ENCODE data around the gene BAIAP2L1.

BAIAP2L1 gene

GRCh38 chr7:98280791-98281756 is 119.8 kb downstream of the BAIAP2L1 start, which contains the start of gene BRI3:
BRI3 (plus strand) TSS chr7:98281686; CDS start chr7:98281796, 110 bp downstream.
- Histone ChIP-seq H3K36me3 (ENCODE audit: control insufficient read depth, insufficient read depth, low read length) (no peaks in the 10 kb centered on the region), H3K9me3 (ENCODE audit: control insufficient read depth, low read length) (no peaks in the 10 kb centered on the region), H3K4me3 (ENCODE audit: insufficient read depth, low read depth, low read length) (peak within 1 kb of the TSS; percentile 83), H3K27ac (ENCODE audit: insufficient read depth, low read depth, low read length, poor library complexity, severe bottlenecking) (no peak within 1 kb of the TSS), H3K27me3 (ENCODE audit: control insufficient read depth, insufficient read depth, low read length, poor library complexity, severe bottlenecking) (no peaks in the 10 kb centered on the region), H3K4me1 (ENCODE audit: control insufficient read depth, insufficient read depth, low read length) (peaks cover 34% of the 10 kb centered on the region)
- 1% methylated on average over 87 to 92 of the region's 92 CpGs for WGBS, 2 experiments

- Histone ChIP-seq H3K36me3 (ENCODE audit: control insufficient read depth, insufficient read depth, low read length) (no peaks in the 10 kb centered on the region), H3K9me3 (ENCODE audit: control insufficient read depth, low read length) (no peaks in the 10 kb centered on the region), H3K27me3 (ENCODE audit: control insufficient read depth, insufficient read depth, low read length, poor library complexity, severe bottlenecking) (no peaks in the 10 kb centered on the region), H3K27ac (ENCODE audit: insufficient read depth, low read depth, low read length, poor library complexity, severe bottlenecking) (no peak overlapping the region), H3K4me3 (ENCODE audit: insufficient read depth, low read depth, low read length) (peak overlapping the region; percentile 48), H3K4me1 (ENCODE audit: control insufficient read depth, insufficient read depth, low read length) (peaks cover 28% of the 10 kb centered on the region)
- WGBS, 2 experiments = 77 to 78% methylated on average over 7 of the region's 7 CpGs
Measured at GRCh38 chr7:98280296-98280695, 120.6 kb downstream of the BAIAP2L1 start.

GRCh38 chr7:98278936-98279335 is 122.0 kb downstream of the BAIAP2L1 start:
- WGBS, 2 experiments = 89 to 92% methylated on average over 4 of the region's 4 CpGs
- peaks cover 14% of the 10 kb centered on the region for H3K4me1 ChIP-seq (ENCODE audit: control insufficient read depth, insufficient read depth, low read length)
- no peaks in the 10 kb centered on the region for H3K36me3 ChIP-seq (ENCODE audit: control insufficient read depth, insufficient read depth, low read length)

GRCh38 chr7:98278408-98278807 is 122.5 kb downstream of the BAIAP2L1 start:
- Histone ChIP-seq H3K4me3 (ENCODE audit: insufficient read depth, low read depth, low read length) (no peak overlapping the region), H3K27ac (ENCODE audit: insufficient read depth, low read depth, low read length, poor library complexity, severe bottlenecking) (no peak overlapping the region), H3K4me1 (ENCODE audit: control insufficient read depth, insufficient read depth, low read length) (peaks cover 9% of the 10 kb centered on the region), H3K36me3 (ENCODE audit: control insufficient read depth, insufficient read depth, low read length) (no peaks in the 10 kb centered on the region), H3K27me3 (ENCODE audit: control insufficient read depth, insufficient read depth, low read length, poor library complexity, severe bottlenecking) (no peaks in the 10 kb centered on the region), H3K9me3 (ENCODE audit: control insufficient read depth, low read length) (no peaks in the 10 kb centered on the region)
- 84 to 89% methylated on average over 5 of the region's 5 CpGs for WGBS, 2 experiments

More at GRCh38 chr7:98278936-98279335, 122.0 kb downstream of the BAIAP2L1 start:
- H3K4me3 ChIP-seq (ENCODE audit: insufficient read depth, low read depth, low read length) = no peak overlapping the region
- no peak overlapping the region for H3K27ac ChIP-seq (ENCODE audit: insufficient read depth, low read depth, low read length, poor library complexity, severe bottlenecking)
- no peaks in the 10 kb centered on the region for H3K9me3 ChIP-seq (ENCODE audit: control insufficient read depth, low read length)
- H3K27me3 ChIP-seq (ENCODE audit: control insufficient read depth, insufficient read depth, low read length, poor library complexity, severe bottlenecking) = no peaks in the 10 kb centered on the region

- H3K27ac ChIP-seq (ENCODE audit: insufficient read depth, low read depth, low read length, poor library complexity, severe bottlenecking) = no peak overlapping the region
- H3K36me3 ChIP-seq (ENCODE audit: control insufficient read depth, insufficient read depth, low read length) = no peaks in the 10 kb centered on the region
- 90 to 97% methylated on average over 4 to 5 of the region's 5 CpGs for WGBS, 2 experiments
- H3K4me1 ChIP-seq (ENCODE audit: control insufficient read depth, insufficient read depth, low read length) = no peaks in the 10 kb centered on the region
- H3K4me3 ChIP-seq (ENCODE audit: insufficient read depth, low read depth, low read length) = no peak overlapping the region
- H3K27me3 ChIP-seq (ENCODE audit: control insufficient read depth, insufficient read depth, low read length, poor library complexity, severe bottlenecking) = no peaks in the 10 kb centered on the region
- H3K9me3 ChIP-seq (ENCODE audit: control insufficient read depth, low read length) = no peaks in the 10 kb centered on the region
Measured at GRCh38 chr7:98276241-98276761, 124.6 kb downstream of the BAIAP2L1 start.

GRCh38 chr7:98267303-98267702 is 133.6 kb downstream of the BAIAP2L1 start:
- Histone ChIP-seq H3K36me3 (ENCODE audit: control insufficient read depth, insufficient read depth, low read length) (no peaks in the 10 kb centered on the region), H3K4me3 (ENCODE audit: insufficient read depth, low read depth, low read length) (no peak overlapping the region), H3K4me1 (ENCODE audit: control insufficient read depth, insufficient read depth, low read length) (no peaks in the 10 kb centered on the region), H3K9me3 (ENCODE audit: control insufficient read depth, low read length) (no peaks in the 10 kb centered on the region), H3K27me3 (ENCODE audit: control insufficient read depth, insufficient read depth, low read length, poor library complexity, severe bottlenecking) (no peaks in the 10 kb centered on the region), H3K27ac (ENCODE audit: insufficient read depth, low read depth, low read length, poor library complexity, severe bottlenecking) (no peak overlapping the region)
- 91 to 93% methylated on average over 3 of the region's 3 CpGs for WGBS, 2 experiments

GRCh38 chr7:98266840-98267239 is 134.1 kb downstream of the BAIAP2L1 start:
- Histone ChIP-seq H3K4me1 (ENCODE audit: control insufficient read depth, insufficient read depth, low read length) (no peaks in the 10 kb centered on the region), H3K27ac (ENCODE audit: insufficient read depth, low read depth, low read length, poor library complexity, severe bottlenecking) (no peak overlapping the region), H3K27me3 (ENCODE audit: control insufficient read depth, insufficient read depth, low read length, poor library complexity, severe bottlenecking) (no peaks in the 10 kb centered on the region), H3K36me3 (ENCODE audit: control insufficient read depth, insufficient read depth, low read length) (no peaks in the 10 kb centered on the region), H3K9me3 (ENCODE audit: control insufficient read depth, low read length) (no peaks in the 10 kb centered on the region), H3K4me3 (ENCODE audit: insufficient read depth, low read depth, low read length) (no peak overlapping the region)
- 70 to 82% methylated on average over 1 to 2 of the region's 2 CpGs for WGBS, 2 experiments

- no peak overlapping the region for H3K27ac ChIP-seq (ENCODE audit: insufficient read depth, low read depth, low read length, poor library complexity, severe bottlenecking)
- H3K36me3 ChIP-seq (ENCODE audit: control insufficient read depth, insufficient read depth, low read length) = no peaks in the 10 kb centered on the region
- no peaks in the 10 kb centered on the region for H3K4me1 ChIP-seq (ENCODE audit: control insufficient read depth, insufficient read depth, low read length)
- no peak overlapping the region for H3K4me3 ChIP-seq (ENCODE audit: insufficient read depth, low read depth, low read length)
- H3K9me3 ChIP-seq (ENCODE audit: control insufficient read depth, low read length) = no peaks in the 10 kb centered on the region
- 75 to 78% methylated on average over 5 of the region's 5 CpGs for WGBS, 2 experiments
- H3K27me3 ChIP-seq (ENCODE audit: control insufficient read depth, insufficient read depth, low read length, poor library complexity, severe bottlenecking) = no peaks in the 10 kb centered on the region
Measured at GRCh38 chr7:98265841-98266271, 135.0 kb downstream of the BAIAP2L1 start.

- 87 to 88% methylated on average over 6 of the region's 6 CpGs for WGBS, 2 experiments
- no peaks in the 10 kb centered on the region for H3K9me3 ChIP-seq (ENCODE audit: control insufficient read depth, low read length)
- H3K27ac ChIP-seq (ENCODE audit: insufficient read depth, low read depth, low read length, poor library complexity, severe bottlenecking) = no peak overlapping the region
- peaks cover 3% of the 10 kb centered on the region for H3K4me1 ChIP-seq (ENCODE audit: control insufficient read depth, insufficient read depth, low read length)
- no peak overlapping the region for H3K4me3 ChIP-seq (ENCODE audit: insufficient read depth, low read depth, low read length)
- H3K27me3 ChIP-seq (ENCODE audit: control insufficient read depth, insufficient read depth, low read length, poor library complexity, severe bottlenecking) = no peaks in the 10 kb centered on the region
- no peaks in the 10 kb centered on the region for H3K36me3 ChIP-seq (ENCODE audit: control insufficient read depth, insufficient read depth, low read length)
Measured at GRCh38 chr7:98257701-98258100, 143.2 kb downstream of the BAIAP2L1 start.

GRCh38 chr7:98256431-98256830 is 144.5 kb downstream of the BAIAP2L1 start:
- no peaks in the 10 kb centered on the region for H3K27me3 ChIP-seq (ENCODE audit: control insufficient read depth, insufficient read depth, low read length, poor library complexity, severe bottlenecking)
- 94% methylated on average over 5 to 7 of the region's 7 CpGs for WGBS, 2 experiments
- no peak overlapping the region for H3K27ac ChIP-seq (ENCODE audit: insufficient read depth, low read depth, low read length, poor library complexity, severe bottlenecking)
- no peaks in the 10 kb centered on the region for H3K9me3 ChIP-seq (ENCODE audit: control insufficient read depth, low read length)
- H3K36me3 ChIP-seq (ENCODE audit: control insufficient read depth, insufficient read depth, low read length) = no peaks in the 10 kb centered on the region
- H3K4me3 ChIP-seq (ENCODE audit: insufficient read depth, low read depth, low read length) = no peak overlapping the region
- H3K4me1 ChIP-seq (ENCODE audit: control insufficient read depth, insufficient read depth, low read length) = peaks cover 5% of the 10 kb centered on the region
